Smooth muscle cell (in vitro differentiated cells): ENCODE results near the gene CFAP157. TPM values are rescaled to one million over a fixed set of nuclear protein-coding genes. Genes with fewer than 3 reads are reported as not detected.

Source experiments
- DNase-seq: peaks from one replicate; lab custom pipeline; 2025; ENCODE audit not compliant: unreplicated experiment; lab: John Stamatoyannopoulos, UW
- H2AFZ ChIP-seq: fragments of 200-600 bp; sonication (generic); 2 replicates; pipeline ENCODE4 v1.6.0; 2016; ENCODE audit warnings: antibody characterized with exemption, low read depth, mild to moderate bottlenecking
- H3F3A ChIP-seq: fragments of 200-600 bp; sonication (generic); 2 replicates; pipeline ENCODE4 v1.6.0; 2017; ENCODE audit warnings: antibody characterized with exemption, low read depth
- H3K27ac ChIP-seq: fragments of 200-600 bp; sonication (generic); 2 replicates; pipeline ENCODE4 v1.5.1; 2016; ENCODE audit warnings: low read depth, mild to moderate bottlenecking
- H3K27me3 ChIP-seq: fragments of 200-600 bp; sonication (generic); 2 replicates; pipeline ENCODE4 v1.6.1; 2016; ENCODE audit warnings: low read depth, mild to moderate bottlenecking
- H3K36me3 ChIP-seq: fragments of 200-600 bp; sonication (generic); 2 replicates; pipeline ENCODE4 v1.5.1; 2016; ENCODE audit warnings: low read depth
- H3K4me1 ChIP-seq: fragments of 200-600 bp; sonication (generic); 2 replicates; pipeline ENCODE4 v1.5.1; 2016; ENCODE audit warnings: low read depth
- H3K4me2 ChIP-seq: fragments of 200-600 bp; sonication (generic); 2 replicates; pipeline ENCODE4 v1.6.0; 2016; ENCODE audit warnings: mild to moderate bottlenecking
- H3K4me3 ChIP-seq: fragments of 200-600 bp; sonication (generic); 2 replicates; pipeline ENCODE4 v1.5.1; 2016; ENCODE audit warnings: mild to moderate bottlenecking
- H3K79me2 ChIP-seq: fragments of 200-600 bp; sonication (generic); 2 replicates; pipeline ENCODE4 v1.6.0; 2016; ENCODE audit warnings: low read depth, mild to moderate bottlenecking
- H3K9ac ChIP-seq: fragments of 200-600 bp; sonication (generic); 2 replicates; pipeline ENCODE4 v1.6.0; 2016; ENCODE audit warnings: low read depth
- H3K9me3 ChIP-seq: fragments of 200-600 bp; sonication (generic); replicated peaks from 2 replicates; pipeline ENCODE4 v1.5.1; 2016; ENCODE audit warnings: low read depth
- H4K20me1 ChIP-seq: fragments of 200-600 bp; sonication (generic); 2 replicates; pipeline ENCODE4 v1.6.0; 2016; ENCODE audit warnings: low read depth
- WGBS: methylation state at CpG from one replicate; pipeline ENCODE4 v1.1.7; 2016; ENCODE audit warnings: low lambda C conversion rate; 5-methylcytosine and 5-hydroxymethylcytosine counted together
- polyA plus RNA-seq: library from polyadenylated mRNA; unstranded; fragments of >200 nt; fragmentation: Nextera tagmentation; extraction: Ambion mirVana; gene quantifications from 2 replicates; pipeline ENCODE4 v1.2.1, GENCODE V29; 2016
- total RNA-seq: library from RNA; depleted of rRNA; stranded (reverse); fragments of >200 nt; gene quantifications from 2 replicates; pipeline ENCODE4 v1.2.3, GENCODE V29; 2014
- TF ChIP-seq, protein P1 (sequence below): fragments of 200-600 bp; sonication (generic); IDR thresholded peaks from 2 replicates; pipeline ENCODE4 v1.5.1; 2017; ENCODE audit warnings: borderline replicate concordance, mild to moderate bottlenecking, antibody characterized with exemption; ENCODE audit not compliant: insufficient read depth, poor library complexity, severe bottlenecking

Gene CFAP157
- total and polyA plus RNA-seq, 2 experiments from 2014 or later, result 0.33 TPM; not detected in 1

DNA sequence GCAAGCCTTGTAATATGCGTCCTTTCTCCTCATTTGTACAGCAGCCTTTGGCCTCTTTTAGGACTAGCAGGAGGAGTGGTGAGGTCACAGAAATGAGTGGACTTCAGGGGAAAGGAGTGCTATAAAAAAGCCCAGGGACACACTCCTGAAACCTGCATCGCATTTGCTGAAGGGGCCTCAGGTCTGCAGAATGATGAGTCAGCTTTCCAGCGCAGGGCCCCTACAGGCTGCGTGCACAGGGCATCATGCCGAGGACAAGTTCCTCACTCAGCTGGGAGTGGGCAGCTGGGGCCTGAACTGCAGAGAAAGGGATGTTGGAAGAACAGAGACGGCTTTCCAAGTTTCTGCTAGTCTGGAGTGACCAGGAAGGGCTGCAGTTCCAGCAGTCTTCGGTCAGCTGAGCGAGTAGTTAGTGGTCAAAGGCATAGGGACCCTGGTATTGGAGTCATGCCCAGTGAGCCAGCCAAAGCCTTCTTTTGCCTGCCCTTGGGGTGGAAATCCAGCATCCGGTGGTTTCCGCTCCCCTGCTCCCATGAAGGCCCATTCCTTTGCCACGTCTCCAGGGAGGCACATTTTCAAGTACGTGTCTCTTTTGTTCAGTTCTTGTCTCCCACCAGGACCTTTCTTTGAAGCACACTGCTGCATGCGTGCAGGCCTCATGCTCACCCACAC lies 17.3 kb upstream of the CFAP157 start:
- TF ChIP-seq, protein P1, sequence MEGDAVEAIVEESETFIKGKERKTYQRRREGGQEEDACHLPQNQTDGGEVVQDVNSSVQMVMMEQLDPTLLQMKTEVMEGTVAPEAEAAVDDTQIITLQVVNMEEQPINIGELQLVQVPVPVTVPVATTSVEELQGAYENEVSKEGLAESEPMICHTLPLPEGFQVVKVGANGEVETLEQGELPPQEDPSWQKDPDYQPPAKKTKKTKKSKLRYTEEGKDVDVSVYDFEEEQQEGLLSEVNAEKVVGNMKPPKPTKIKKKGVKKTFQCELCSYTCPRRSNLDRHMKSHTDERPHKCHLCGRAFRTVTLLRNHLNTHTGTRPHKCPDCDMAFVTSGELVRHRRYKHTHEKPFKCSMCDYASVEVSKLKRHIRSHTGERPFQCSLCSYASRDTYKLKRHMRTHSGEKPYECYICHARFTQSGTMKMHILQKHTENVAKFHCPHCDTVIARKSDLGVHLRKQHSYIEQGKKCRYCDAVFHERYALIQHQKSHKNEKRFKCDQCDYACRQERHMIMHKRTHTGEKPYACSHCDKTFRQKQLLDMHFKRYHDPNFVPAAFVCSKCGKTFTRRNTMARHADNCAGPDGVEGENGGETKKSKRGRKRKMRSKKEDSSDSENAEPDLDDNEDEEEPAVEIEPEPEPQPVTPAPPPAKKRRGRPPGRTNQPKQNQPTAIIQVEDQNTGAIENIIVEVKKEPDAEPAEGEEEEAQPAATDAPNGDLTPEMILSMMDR, result no peak
- no peak overlapping the region for H3K4me2 ChIP-seq
- no peaks in the 10 kb centered on the region for H3K4me1 ChIP-seq
- no peaks in the 10 kb centered on the region for H3K36me3 ChIP-seq
- H3K27ac ChIP-seq, result no peak overlapping the region
- H3K4me3 ChIP-seq, result no peak overlapping the region
- H3K79me2 ChIP-seq, result no peaks in the 10 kb centered on the region
- H3K9ac ChIP-seq, result no peak overlapping the region
- 94% methylated on average over 13 of the region's 13 CpGs for WGBS
- no peaks in the 10 kb centered on the region for H3K9me3 ChIP-seq
- no peaks in the 10 kb centered on the region for H3F3A ChIP-seq
- H4K20me1 ChIP-seq, result no peaks in the 10 kb centered on the region
- H2AFZ ChIP-seq, result no peak overlapping the region
- DNase-seq, result no peak
- H3K27me3 ChIP-seq, result no peaks in the 10 kb centered on the region

DNA sequence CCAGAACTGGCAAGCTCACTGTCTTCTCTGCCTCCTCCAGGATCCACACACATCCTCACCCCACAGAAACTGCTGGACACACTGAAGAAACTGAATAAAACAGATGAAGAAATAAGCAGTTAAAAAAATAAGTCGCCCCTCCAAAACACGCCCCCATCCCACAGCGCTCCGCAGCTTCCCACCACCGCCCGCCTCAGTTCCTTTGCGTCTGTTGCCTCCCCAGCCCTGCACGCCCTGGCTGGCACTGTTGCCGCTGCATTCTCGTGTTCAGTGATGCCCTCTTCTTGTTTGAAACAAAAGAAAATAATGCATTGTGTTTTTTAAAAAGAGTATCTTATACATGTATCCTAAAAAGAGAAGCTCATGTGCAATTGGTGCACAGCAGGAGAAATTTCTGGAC lies 16.1 kb upstream of the CFAP157 start:
- Histone ChIP-seq H3F3A (no peaks in the 10 kb centered on the region), H3K27ac (no peak overlapping the region), H3K4me3 (no peak overlapping the region), H3K4me1 (no peaks in the 10 kb centered on the region), H3K36me3 (no peaks in the 10 kb centered on the region), H2AFZ (no peak overlapping the region), H4K20me1 (no peaks in the 10 kb centered on the region), H3K4me2 (no peak overlapping the region), H3K9me3 (no peaks in the 10 kb centered on the region), H3K27me3 (no peaks in the 10 kb centered on the region), H3K79me2 (no peaks in the 10 kb centered on the region), H3K9ac (no peak overlapping the region)
- no peak for DNase-seq
- TF ChIP-seq, protein P1, result no peak
- 94% methylated on average over 10 of the region's 10 CpGs for WGBS

DNA sequence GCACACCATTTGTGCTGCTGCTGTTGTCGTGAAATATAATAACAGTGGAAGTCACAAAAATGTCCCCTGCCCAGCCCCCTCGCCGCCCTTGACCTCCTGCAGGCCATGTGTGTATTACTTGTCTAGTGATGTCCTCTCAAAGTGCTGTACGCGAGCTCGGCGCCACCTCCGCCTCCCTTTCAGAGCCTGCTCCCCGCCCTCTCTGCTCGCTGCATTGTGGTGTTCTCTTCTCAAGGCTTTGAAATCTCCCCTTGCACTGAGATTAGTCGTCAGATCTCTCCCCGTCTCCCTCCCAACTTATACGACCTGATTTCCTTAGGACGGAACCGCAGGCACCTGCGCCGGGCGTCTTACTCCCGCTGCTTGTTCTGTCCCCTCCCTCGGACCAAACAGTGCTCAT lies 14.7 kb upstream of the CFAP157 start:
- no peak overlapping the region for H3K4me3 ChIP-seq
- H2AFZ ChIP-seq, result no peak overlapping the region
- no peaks in the 10 kb centered on the region for H3K79me2 ChIP-seq
- 95% methylated on average over 20 of the region's 20 CpGs for WGBS
- no peaks in the 10 kb centered on the region for H3K4me1 ChIP-seq
- H3K27ac ChIP-seq, result no peak overlapping the region
- H3K9me3 ChIP-seq, result no peaks in the 10 kb centered on the region
- no peaks in the 10 kb centered on the region for H4K20me1 ChIP-seq
- H3F3A ChIP-seq, result no peaks in the 10 kb centered on the region
- no peaks in the 10 kb centered on the region for H3K36me3 ChIP-seq
- no peak overlapping the region for H3K4me2 ChIP-seq
- TF ChIP-seq, protein P1, result no peak
- no peak for DNase-seq
- H3K27me3 ChIP-seq, result no peaks in the 10 kb centered on the region
- no peak overlapping the region for H3K9ac ChIP-seq

DNA sequence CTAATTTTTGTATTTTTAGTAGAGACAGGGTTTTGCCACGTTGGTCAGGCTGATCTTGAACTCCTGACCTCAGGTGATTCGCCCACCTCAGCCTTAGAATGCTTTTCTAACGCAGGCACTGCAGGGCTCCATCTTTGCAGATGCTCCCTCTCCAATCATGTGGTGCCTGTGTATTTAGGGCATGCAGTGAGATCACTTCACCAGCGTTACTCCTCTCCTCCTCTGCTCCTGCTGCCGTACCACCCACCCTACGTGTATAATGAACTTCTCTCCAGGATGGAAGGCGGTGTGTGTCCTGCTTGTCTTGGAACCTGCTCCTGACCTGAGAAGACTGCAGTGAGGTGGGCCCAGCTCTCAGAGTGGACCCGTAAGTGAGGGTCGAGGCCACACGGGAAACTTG lies 13.6 kb upstream of the CFAP157 start:
- DNase-seq, result no peak
- H3K27ac ChIP-seq, result no peak overlapping the region
- no peaks in the 10 kb centered on the region for H3K4me1 ChIP-seq
- H3K4me2 ChIP-seq, result no peak overlapping the region
- H3K79me2 ChIP-seq, result no peaks in the 10 kb centered on the region
- H3K9me3 ChIP-seq, result no peaks in the 10 kb centered on the region
- H2AFZ ChIP-seq, result no peak overlapping the region
- no peak overlapping the region for H3K4me3 ChIP-seq
- no peaks in the 10 kb centered on the region for H3K27me3 ChIP-seq
- peaks cover under 1% of the 10 kb centered on the region for H3F3A ChIP-seq
- no peak overlapping the region for H3K9ac ChIP-seq
- H4K20me1 ChIP-seq, result no peaks in the 10 kb centered on the region
- no peaks in the 10 kb centered on the region for H3K36me3 ChIP-seq
- 92% methylated on average over 10 of the region's 10 CpGs for WGBS
- TF ChIP-seq, protein P1, result no peak
